Ishikawa (cell line): ENCODE data around the gene RPA1.

ENCODE experiments used
- CREB1 ChIP-seq: IDR thresholded peaks from 2 replicates; pipeline ENCODE4 v1.6.1; 2012; ENCODE audit warnings: low read depth
- NFIC ChIP-seq: IDR thresholded peaks from 2 replicates; pipeline ENCODE4 v1.6.1; 2012
- RAD21 ChIP-seq: IDR thresholded peaks from 2 replicates; pipeline ENCODE4 v1.6.1; 2012; ENCODE audit warnings: low read depth
- TF ChIP-seq, protein P1 (sequence below): IDR thresholded peaks from 2 replicates; pipeline ENCODE4 v1.6.1; 2012
- TF ChIP-seq, protein P2 (sequence below): IDR thresholded peaks from 2 replicates; pipeline ENCODE4 v1.6.1; 2012; ENCODE audit warnings: low read depth, mild to moderate bottlenecking

DNA sequence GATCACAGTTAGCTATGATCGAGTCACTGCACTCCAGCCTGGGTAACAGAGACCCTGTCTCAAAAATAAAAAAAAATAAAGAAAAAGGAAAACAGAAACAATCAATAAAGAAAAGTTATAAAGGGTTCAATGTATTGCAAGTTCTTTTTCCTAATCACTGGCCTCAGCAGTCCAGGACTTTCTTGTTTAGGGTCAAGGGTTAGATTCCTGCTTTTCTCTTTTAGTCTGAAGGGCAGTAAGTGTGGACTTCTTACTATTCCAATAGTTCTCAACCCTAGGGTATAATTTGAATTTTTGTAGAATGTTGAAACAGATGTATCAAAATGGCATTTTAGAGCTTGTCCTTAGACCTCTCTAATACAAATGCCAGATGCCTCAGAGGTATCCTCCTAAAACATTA is 27.4 kb upstream of the RPA1 start:
- TF ChIP-seq CREB1 (no peak), NFIC (no peak), RAD21 (no peak)
- TF ChIP-seq, protein P1, sequence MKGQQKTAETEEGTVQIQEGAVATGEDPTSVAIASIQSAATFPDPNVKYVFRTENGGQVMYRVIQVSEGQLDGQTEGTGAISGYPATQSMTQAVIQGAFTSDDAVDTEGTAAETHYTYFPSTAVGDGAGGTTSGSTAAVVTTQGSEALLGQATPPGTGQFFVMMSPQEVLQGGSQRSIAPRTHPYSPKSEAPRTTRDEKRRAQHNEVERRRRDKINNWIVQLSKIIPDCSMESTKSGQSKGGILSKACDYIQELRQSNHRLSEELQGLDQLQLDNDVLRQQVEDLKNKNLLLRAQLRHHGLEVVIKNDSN, result no peak
- TF ChIP-seq, protein P2, sequence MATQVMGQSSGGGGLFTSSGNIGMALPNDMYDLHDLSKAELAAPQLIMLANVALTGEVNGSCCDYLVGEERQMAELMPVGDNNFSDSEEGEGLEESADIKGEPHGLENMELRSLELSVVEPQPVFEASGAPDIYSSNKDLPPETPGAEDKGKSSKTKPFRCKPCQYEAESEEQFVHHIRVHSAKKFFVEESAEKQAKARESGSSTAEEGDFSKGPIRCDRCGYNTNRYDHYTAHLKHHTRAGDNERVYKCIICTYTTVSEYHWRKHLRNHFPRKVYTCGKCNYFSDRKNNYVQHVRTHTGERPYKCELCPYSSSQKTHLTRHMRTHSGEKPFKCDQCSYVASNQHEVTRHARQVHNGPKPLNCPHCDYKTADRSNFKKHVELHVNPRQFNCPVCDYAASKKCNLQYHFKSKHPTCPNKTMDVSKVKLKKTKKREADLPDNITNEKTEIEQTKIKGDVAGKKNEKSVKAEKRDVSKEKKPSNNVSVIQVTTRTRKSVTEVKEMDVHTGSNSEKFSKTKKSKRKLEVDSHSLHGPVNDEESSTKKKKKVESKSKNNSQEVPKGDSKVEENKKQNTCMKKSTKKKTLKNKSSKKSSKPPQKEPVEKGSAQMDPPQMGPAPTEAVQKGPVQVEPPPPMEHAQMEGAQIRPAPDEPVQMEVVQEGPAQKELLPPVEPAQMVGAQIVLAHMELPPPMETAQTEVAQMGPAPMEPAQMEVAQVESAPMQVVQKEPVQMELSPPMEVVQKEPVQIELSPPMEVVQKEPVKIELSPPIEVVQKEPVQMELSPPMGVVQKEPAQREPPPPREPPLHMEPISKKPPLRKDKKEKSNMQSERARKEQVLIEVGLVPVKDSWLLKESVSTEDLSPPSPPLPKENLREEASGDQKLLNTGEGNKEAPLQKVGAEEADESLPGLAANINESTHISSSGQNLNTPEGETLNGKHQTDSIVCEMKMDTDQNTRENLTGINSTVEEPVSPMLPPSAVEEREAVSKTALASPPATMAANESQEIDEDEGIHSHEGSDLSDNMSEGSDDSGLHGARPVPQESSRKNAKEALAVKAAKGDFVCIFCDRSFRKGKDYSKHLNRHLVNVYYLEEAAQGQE, result no peak
